ENCODE measurements around the gene DHRS9.
"Not testable (repeated sequence)": the region's sequence is repeated elsewhere in the genome, so short reads cannot be mapped to it uniquely, and the experiment has no call there.

Gene DHRS9

GRCh38 chr2:169039702-169040101 is 29.7 kb upstream of the DHRS9 start:
- H3K36me3 ChIP-seq (ENCODE audit: control insufficient read depth, insufficient read depth, low read length): no peaks in the 10 kb centered on the region
- 100% methylated on average over 1 of the region's 4 CpGs for WGBS (ENCODE audit: insufficient coverage, insufficient read length)
- H3K9me3 ChIP-seq (ENCODE audit: control insufficient read depth, insufficient read depth, low read length): no peaks in the 10 kb centered on the region
- H3K27ac ChIP-seq (ENCODE audit: low read length): no peak overlapping the region
- H3K4me3 ChIP-seq (ENCODE audit: low read length): no peak overlapping the region
- no peak for DNase-seq (ENCODE audit: low read depth, low spot score)
- no peaks in the 10 kb centered on the region for H3K27me3 ChIP-seq (ENCODE audit: control insufficient read depth, insufficient read depth, low read length)
- H3K4me1 ChIP-seq (ENCODE audit: control insufficient read depth, insufficient read depth, low read length): no peaks in the 10 kb centered on the region

- Histone ChIP-seq H3K4me1 (ENCODE audit: control insufficient read depth, insufficient read depth, low read length) (no peaks in the 10 kb centered on the region), H3K9me3 (ENCODE audit: control insufficient read depth, insufficient read depth, low read length) (no peaks in the 10 kb centered on the region), H3K27ac (ENCODE audit: low read length) (no peak overlapping the region), H3K27me3 (ENCODE audit: control insufficient read depth, insufficient read depth, low read length) (no peaks in the 10 kb centered on the region), H3K36me3 (ENCODE audit: control insufficient read depth, insufficient read depth, low read length) (no peaks in the 10 kb centered on the region), H3K4me3 (ENCODE audit: low read length) (no peak overlapping the region)
- WGBS (ENCODE audit: insufficient coverage, insufficient read length): no CpG with 5 or more reads among the region's 1 CpG
- no peak for DNase-seq (ENCODE audit: low read depth, low spot score)
Measured at GRCh38 chr2:169041594-169041993, 27.8 kb upstream of the DHRS9 start.

GRCh38 chr2:169042856-169043255 is 26.5 kb upstream of the DHRS9 start:
- WGBS (ENCODE audit: insufficient coverage, insufficient read length): no CpG with 5 or more reads among the region's 1 CpG
- Histone ChIP-seq H3K4me1 (ENCODE audit: control insufficient read depth, insufficient read depth, low read length) (no peaks in the 10 kb centered on the region), H3K27ac (ENCODE audit: low read length) (no peak overlapping the region)

GRCh38 chr2:169046440-169047151 is 22.8 kb upstream of the DHRS9 start:
- DNase-seq (ENCODE audit: low read depth, low spot score): no peak
- H3K9me3 ChIP-seq (ENCODE audit: control insufficient read depth, insufficient read depth, low read length): no peaks in the 10 kb centered on the region
- H3K4me3 ChIP-seq (ENCODE audit: low read length): no peak overlapping the region
- no CpG with 5 or more reads among the region's 4 CpGs for WGBS (ENCODE audit: insufficient coverage, insufficient read length)
- no peak overlapping the region for H3K27ac ChIP-seq (ENCODE audit: low read length)
- no peaks in the 10 kb centered on the region for H3K4me1 ChIP-seq (ENCODE audit: control insufficient read depth, insufficient read depth, low read length)
- no peaks in the 10 kb centered on the region for H3K36me3 ChIP-seq (ENCODE audit: control insufficient read depth, insufficient read depth, low read length)
- no peaks in the 10 kb centered on the region for H3K27me3 ChIP-seq (ENCODE audit: control insufficient read depth, insufficient read depth, low read length)

More at GRCh38 chr2:169042856-169043255, 26.5 kb upstream of the DHRS9 start:
- DNase-seq (ENCODE audit: low read depth, low spot score): no peak
- no peaks in the 10 kb centered on the region for H3K27me3 ChIP-seq (ENCODE audit: control insufficient read depth, insufficient read depth, low read length)
- H3K9me3 ChIP-seq (ENCODE audit: control insufficient read depth, insufficient read depth, low read length): no peaks in the 10 kb centered on the region
- no peak overlapping the region for H3K4me3 ChIP-seq (ENCODE audit: low read length)
- no peaks in the 10 kb centered on the region for H3K36me3 ChIP-seq (ENCODE audit: control insufficient read depth, insufficient read depth, low read length)

- Histone ChIP-seq H3K27ac (ENCODE audit: low read length) (no peak overlapping the region), H3K9me3 (ENCODE audit: control insufficient read depth, insufficient read depth, low read length) (no peaks in the 10 kb centered on the region), H3K36me3 (ENCODE audit: control insufficient read depth, insufficient read depth, low read length) (no peaks in the 10 kb centered on the region), H3K4me1 (ENCODE audit: control insufficient read depth, insufficient read depth, low read length) (no peaks in the 10 kb centered on the region), H3K4me3 (ENCODE audit: low read length) (no peak overlapping the region), H3K27me3 (ENCODE audit: control insufficient read depth, insufficient read depth, low read length) (no peaks in the 10 kb centered on the region)
- DNase-seq (ENCODE audit: low read depth, low spot score): no peak
- WGBS (ENCODE audit: insufficient coverage, insufficient read length): no CpG with 5 or more reads among the region's 2 CpGs
Measured at GRCh38 chr2:169047256-169048250, 21.8 kb upstream of the DHRS9 start.

- H3K4me1 ChIP-seq (ENCODE audit: control insufficient read depth, insufficient read depth, low read length): no peaks in the 10 kb centered on the region
- no peaks in the 10 kb centered on the region for H3K36me3 ChIP-seq (ENCODE audit: control insufficient read depth, insufficient read depth, low read length)
- WGBS (ENCODE audit: insufficient coverage, insufficient read length): no CpG with 5 or more reads among the region's 3 CpGs
- no peaks in the 10 kb centered on the region for H3K9me3 ChIP-seq (ENCODE audit: control insufficient read depth, insufficient read depth, low read length)
- no peaks in the 10 kb centered on the region for H3K27me3 ChIP-seq (ENCODE audit: control insufficient read depth, insufficient read depth, low read length)
- H3K27ac ChIP-seq (ENCODE audit: low read length): no peak overlapping the region
- no peak overlapping the region for H3K4me3 ChIP-seq (ENCODE audit: low read length)
- DNase-seq (ENCODE audit: low read depth, low spot score): no peak
Measured at GRCh38 chr2:169049142-169049541, 20.2 kb upstream of the DHRS9 start.

- no peaks in the 10 kb centered on the region for H3K4me1 ChIP-seq (ENCODE audit: control insufficient read depth, insufficient read depth, low read length)
- H3K4me3 ChIP-seq (ENCODE audit: low read length): no peak overlapping the region
- WGBS (ENCODE audit: insufficient coverage, insufficient read length): no CpG with 5 or more reads among the region's 5 CpGs
- H3K27ac ChIP-seq (ENCODE audit: low read length): no peak overlapping the region
- H3K36me3 ChIP-seq (ENCODE audit: control insufficient read depth, insufficient read depth, low read length): no peaks in the 10 kb centered on the region
- H3K27me3 ChIP-seq (ENCODE audit: control insufficient read depth, insufficient read depth, low read length): no peaks in the 10 kb centered on the region
- DNase-seq (ENCODE audit: low read depth, low spot score): no peak
- H3K9me3 ChIP-seq (ENCODE audit: control insufficient read depth, insufficient read depth, low read length): no peaks in the 10 kb centered on the region
Measured at GRCh38 chr2:169050476-169051240, 18.7 kb upstream of the DHRS9 start.

- H3K27ac ChIP-seq (ENCODE audit: low read length); H3K4me3 ChIP-seq (ENCODE audit: low read length); H3K9me3 ChIP-seq (ENCODE audit: control insufficient read depth, insufficient read depth, low read length); H3K4me1 ChIP-seq (ENCODE audit: control insufficient read depth, insufficient read depth, low read length); H3K36me3 ChIP-seq (ENCODE audit: control insufficient read depth, insufficient read depth, low read length); H3K27me3 ChIP-seq (ENCODE audit: control insufficient read depth, insufficient read depth, low read length); DNase-seq (ENCODE audit: low read depth, low spot score): not testable (repeated sequence)
- no CpG with 5 or more reads among the region's 2 CpGs for WGBS (ENCODE audit: insufficient coverage, insufficient read length)
Measured at GRCh38 chr2:169054575-169054974, 14.8 kb upstream of the DHRS9 start.

GRCh38 chr2:169064199-169064598 is 5.2 kb upstream of the DHRS9 start:
- not testable (repeated sequence) for H3K4me1 ChIP-seq (ENCODE audit: control insufficient read depth, insufficient read depth, low read length); H3K4me3 ChIP-seq (ENCODE audit: low read length); H3K9me3 ChIP-seq (ENCODE audit: control insufficient read depth, insufficient read depth, low read length); H3K36me3 ChIP-seq (ENCODE audit: control insufficient read depth, insufficient read depth, low read length); DNase-seq (ENCODE audit: low read depth, low spot score); H3K27ac ChIP-seq (ENCODE audit: low read length); H3K27me3 ChIP-seq (ENCODE audit: control insufficient read depth, insufficient read depth, low read length)
- no CpG with 5 or more reads among the region's 17 CpGs for WGBS (ENCODE audit: insufficient coverage, insufficient read length)

GRCh38 chr2:169065422-169065821 is 3.9 kb upstream of the DHRS9 start:
- no CpG with 5 or more reads among the region's 1 CpG for WGBS (ENCODE audit: insufficient coverage, insufficient read length)
- DNase-seq (ENCODE audit: low read depth, low spot score): no peak
- H3K27me3 ChIP-seq (ENCODE audit: control insufficient read depth, insufficient read depth, low read length): no peaks in the 10 kb centered on the region
- no peak overlapping the region for H3K27ac ChIP-seq (ENCODE audit: low read length)
- peaks cover 2% of the 10 kb centered on the region; the same call in 1 of the 2 replicates for H3K4me1 ChIP-seq (ENCODE audit: control insufficient read depth, insufficient read depth, low read length)
- no peak overlapping the region for H3K4me3 ChIP-seq (ENCODE audit: low read length)
- no peaks in the 10 kb centered on the region for H3K36me3 ChIP-seq (ENCODE audit: control insufficient read depth, insufficient read depth, low read length)
- no peaks in the 10 kb centered on the region for H3K9me3 ChIP-seq (ENCODE audit: control insufficient read depth, insufficient read depth, low read length)
